HUDEP-2 (cell line): ENCODE measurements around the gene TMEM245.
"Not testable (repeated sequence)": the region's sequence is repeated elsewhere in the genome, so short reads cannot be mapped to it uniquely, and the experiment has no call there.

Source experiments
- DNase-seq, 76 experiments: peaks; one replicate each; lab custom pipeline; 2025; ENCODE audit not compliant: unreplicated experiment in 76 of 76; lab: John Stamatoyannopoulos, UW

TMEM245 gene

DNA sequence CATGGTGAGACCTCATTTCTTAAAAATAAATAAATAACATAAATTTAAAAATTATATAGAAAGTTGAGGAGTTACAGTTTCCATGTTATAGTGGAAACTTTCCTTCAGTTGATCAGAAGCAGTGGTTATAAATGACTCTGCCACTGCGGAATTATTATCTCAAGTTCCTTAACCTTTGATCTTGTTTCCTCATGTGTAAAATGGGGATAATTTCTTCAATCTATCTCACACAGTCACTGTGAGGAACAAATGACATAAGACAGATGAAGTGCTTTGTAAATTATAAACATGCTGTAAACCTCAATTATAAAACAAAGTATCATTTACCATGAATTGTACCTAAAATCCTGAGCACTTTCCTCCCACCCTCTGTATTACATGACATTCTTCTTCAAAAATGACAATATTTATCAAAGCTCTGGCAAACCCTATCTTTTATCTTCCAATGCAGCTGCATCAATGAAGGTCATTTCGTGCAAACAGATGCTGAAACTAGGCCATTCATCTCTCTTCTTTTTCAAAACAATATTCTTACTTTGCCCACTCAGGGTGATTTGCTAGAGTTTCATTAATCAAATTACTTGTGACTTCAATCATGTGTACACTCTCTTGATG, 46.8 kb downstream of the TMEM245 start:
- no peak for DNase-seq

GRCh38 chr9:109072133-109072692, 47.5 kb downstream of the TMEM245 start:
- no peak for DNase-seq

- no peak for DNase-seq
These were observed 51.0 kb downstream of the TMEM245 start for GRCh38 chr9:109068764-109069163.

DNA sequence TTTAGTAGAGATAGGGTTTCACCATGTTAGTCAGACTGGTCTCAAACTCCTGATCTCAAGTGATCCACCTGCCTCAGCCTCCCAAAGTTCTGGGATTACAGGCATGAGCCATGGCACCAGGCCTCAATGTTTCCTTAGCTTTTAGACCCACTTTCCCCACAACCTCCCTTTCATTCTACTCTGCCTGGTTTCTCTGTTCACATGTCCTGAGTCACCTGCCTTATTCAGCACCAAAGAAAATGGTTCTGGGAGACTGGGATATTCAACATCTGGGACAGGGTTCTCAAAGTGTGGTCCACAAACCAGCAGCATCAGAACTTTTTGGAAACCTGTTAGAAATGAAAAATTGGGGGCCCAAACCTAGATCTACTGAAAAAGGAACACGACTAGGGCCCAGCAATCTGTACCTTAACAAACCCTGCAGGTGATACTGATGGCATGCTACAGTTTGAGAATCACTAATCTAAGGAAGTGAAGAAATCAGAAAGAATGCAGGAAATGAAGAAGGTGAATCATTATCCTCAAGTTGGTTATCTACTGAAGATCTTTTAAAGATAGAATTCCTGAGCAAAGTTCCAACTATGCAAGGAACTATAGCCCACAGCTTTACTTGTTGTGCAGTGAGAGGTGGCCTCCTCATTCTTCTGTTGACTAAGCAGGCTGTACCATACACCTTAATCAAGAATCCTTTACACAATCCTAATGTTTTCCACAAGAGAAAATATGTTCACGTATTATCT, 54.6 kb downstream of the TMEM245 start:
- DNase-seq = no peak

- DNase-seq = no peak
These were observed 56.0 kb downstream of the TMEM245 start for GRCh38 chr9:109063760-109064159.

DNA sequence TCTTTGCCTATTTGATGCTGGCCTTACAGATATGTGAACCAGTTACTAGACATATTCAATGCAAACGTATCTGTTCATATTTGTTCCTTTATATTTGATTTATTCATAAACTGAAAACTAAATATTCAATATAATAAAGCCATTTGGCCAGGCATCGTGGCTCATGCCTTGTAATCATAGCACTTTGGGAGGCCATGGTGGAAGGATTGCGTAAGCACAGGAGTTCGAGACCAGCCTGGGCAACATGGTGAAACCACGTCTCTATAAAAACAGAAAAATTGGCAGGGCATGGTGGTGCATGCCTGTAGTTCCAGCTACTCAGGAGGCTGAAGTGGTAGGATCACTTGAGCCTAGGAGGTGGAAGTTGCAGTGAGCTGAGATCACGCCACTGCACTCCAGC, 57.2 kb downstream of the TMEM245 start:
- no peak for DNase-seq

GRCh38 chr9:109060191-109060590, 59.6 kb downstream of the TMEM245 start:
- DNase-seq = no peak

DNA sequence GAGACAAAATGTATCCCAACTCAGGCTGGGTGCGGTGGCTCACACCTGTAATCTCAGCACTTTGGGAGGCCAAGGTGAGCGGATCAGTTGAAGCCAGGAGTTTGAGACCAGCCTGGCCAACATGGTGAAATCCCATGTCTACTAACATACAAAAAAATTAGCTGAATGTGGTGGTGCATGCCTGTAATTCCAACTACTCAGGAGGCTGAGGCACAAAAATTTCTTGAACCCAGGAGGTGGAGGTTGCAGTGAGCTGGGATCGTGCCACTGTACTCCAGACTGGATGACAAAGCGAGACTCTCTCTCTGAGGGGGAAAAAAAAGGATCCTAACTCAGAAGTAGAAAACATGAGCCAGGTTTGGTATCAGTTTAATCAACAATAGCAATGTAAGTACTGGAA, 66.6 kb downstream of the TMEM245 start:
- DNase-seq = not testable (repeated sequence)

GRCh38 chr9:109052416-109052815, 67.3 kb downstream of the TMEM245 start:
- no peak for DNase-seq

GRCh38 chr9:109051733-109052132, 68.0 kb downstream of the TMEM245 start:
- DNase-seq = no peak

DNA sequence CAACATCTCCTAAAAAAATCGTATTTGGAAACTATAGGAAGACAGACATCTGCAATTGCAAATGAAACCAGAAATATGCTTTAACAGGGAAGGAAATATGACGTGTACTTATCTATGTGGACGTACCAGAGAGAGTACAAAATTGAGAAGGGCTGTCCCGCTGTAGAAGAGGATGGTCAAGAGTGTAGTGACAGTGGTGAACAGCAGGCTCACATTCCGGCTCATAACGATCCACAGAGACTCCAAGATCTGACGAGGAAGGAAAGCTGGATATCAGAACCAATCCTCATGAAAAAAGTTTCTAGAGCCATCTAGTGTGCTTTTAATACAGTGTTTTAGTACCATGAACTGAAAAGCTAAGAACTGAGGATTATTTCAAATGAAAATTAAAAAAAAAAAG, 69.3 kb downstream of the TMEM245 start:
- no peak for DNase-seq

DNA sequence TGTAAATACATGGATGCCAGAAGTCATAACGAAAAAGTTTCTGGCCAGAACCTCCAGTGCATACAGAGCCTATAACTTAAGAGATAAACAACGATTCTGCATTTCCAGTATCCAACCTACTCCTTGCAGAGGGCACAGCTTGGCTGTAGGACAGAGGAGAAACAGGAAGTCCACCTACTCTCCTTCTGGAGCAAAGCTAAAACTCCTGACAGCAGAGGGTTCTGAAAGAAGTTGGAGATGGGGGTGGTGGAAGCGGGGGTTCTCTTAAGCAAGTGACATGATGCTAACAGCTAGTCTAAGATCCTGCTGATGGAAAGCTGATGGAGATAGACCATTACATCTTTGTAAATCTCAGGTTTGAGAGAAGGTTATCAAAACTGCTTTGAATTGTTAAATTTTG, 70.9 kb downstream of the TMEM245 start:
- no peak for DNase-seq

- no peak for DNase-seq
These were observed 72.5 kb downstream of the TMEM245 start for GRCh38 chr9:109047259-109047658.

DNA sequence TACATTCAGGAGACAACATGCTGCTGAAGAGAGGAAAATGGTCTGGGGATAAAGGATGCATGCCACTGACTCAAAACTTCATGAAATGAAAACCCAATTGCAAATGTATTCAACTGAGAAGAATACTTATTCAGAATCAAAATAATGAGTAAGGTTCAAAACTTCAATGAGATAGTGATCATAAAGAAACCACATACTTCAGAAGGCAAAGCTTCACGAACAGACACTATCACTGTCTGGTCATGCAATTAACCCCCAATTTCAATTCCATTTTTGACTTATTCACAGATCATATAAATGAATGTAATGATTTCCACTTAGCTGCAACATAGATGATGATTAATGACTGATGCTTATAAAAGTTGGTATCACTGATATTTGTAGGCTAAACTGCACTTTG, 73.4 kb downstream of the TMEM245 start:
- no peak for DNase-seq

DNA sequence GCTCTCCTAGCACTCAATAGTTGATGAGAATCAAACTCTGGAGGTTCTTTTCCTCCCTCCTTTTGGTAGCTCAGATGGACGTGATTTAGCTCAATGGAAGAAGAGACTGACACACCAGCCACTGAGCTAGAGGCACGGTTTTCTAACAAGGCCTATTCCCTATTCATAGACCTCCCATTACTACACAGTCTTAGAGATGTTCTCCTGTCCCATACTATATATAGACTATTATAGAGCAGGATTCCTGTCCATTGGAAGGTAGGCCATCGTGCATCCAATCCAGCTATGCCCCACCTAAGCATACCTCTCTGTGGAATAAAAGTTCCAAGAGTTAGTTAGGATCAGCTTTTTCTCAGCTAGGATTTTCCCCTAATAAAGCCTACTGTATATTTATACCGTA, 76.2 kb downstream of the TMEM245 start:
- DNase-seq = no peak

GRCh38 chr9:109040571-109040970, 79.2 kb downstream of the TMEM245 start:
- no peak for DNase-seq

- DNase-seq = no peak
These were observed 80.2 kb downstream of the TMEM245 start for GRCh38 chr9:109039539-109039938.

DNA sequence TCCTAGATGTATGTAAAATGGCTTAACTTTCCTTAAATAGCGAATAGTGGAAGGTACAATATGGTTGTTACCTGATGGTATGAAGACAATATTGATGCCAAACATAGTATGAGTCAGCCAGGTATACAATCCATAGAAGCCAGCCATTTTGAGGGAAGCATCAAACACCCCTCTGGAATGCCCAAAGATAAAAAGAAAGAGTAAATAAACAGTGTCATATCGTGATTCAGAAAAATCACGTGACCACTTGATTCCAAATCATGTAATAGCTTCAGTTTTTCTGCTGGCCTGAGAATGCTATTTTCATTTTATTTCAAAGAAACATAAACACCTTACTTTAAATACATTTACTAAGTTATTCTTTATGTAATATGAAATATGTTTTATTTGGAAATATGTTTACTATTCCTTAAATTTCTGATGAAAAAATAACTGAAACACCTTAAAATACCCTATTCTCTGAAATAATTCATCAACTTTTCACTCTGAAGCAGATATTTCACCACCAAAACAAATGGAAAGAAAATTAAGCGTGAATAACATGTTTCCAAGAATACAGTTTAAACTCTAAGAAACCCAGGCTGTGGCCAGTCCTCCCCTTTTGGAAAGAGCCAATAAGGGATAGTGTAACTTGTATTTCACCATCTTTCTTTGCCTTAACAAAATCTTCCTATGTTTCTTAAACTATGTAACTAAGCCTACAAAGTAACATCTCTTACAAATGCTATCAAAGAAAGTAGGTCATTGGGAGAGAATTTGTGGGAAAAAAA, 81.6 kb downstream of the TMEM245 start:
- no peak for DNase-seq

GRCh38 chr9:109036744-109037680, 82.7 kb downstream of the TMEM245 start:
- DNase-seq = peak in 2 of 76 experiments; percentile 1 to 4

DNA sequence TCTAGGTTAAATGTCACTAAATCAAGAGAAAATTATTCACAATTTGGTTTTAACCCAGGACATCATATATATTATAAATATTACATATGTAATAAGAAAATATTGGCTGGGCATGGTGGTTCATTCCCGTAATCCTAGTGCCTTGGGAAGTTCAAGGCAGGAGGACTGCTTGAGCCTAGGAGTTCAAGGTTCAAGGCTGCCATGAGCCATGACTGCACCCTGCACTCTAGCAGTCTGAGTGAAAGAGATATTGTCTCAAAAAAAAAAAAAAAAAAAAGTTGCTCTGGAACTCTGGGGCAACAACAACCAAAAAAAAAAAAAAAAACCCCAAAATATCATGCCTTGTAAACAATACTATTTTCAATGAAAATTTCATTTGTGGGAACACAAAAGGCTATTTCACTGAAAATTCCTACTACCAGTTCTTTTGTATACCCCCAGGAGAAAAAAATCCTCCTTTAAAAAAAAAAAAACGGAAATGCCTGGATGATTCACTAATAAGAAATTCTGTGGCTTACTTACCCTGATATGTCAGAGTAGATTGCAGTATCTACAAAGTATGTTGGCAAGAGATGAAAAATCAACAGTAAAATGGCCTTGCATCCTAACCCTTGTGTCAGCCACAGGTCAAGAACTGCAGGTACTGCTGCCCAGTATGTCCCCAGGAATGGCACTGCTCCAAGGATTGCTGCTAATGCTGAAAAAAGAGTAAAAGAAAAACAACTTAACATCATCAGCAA, 83.9 kb downstream of the TMEM245 start:
- peak in 11 of 76 experiments; percentile 2 to 41 (median 14) for DNase-seq
